ENCODE data around the gene RAVER2.
"Not testable (repeated sequence)": the region's sequence is repeated elsewhere in the genome, so short reads cannot be mapped to it uniquely, and the experiment has no call there.

Gene RAVER2, protein sequence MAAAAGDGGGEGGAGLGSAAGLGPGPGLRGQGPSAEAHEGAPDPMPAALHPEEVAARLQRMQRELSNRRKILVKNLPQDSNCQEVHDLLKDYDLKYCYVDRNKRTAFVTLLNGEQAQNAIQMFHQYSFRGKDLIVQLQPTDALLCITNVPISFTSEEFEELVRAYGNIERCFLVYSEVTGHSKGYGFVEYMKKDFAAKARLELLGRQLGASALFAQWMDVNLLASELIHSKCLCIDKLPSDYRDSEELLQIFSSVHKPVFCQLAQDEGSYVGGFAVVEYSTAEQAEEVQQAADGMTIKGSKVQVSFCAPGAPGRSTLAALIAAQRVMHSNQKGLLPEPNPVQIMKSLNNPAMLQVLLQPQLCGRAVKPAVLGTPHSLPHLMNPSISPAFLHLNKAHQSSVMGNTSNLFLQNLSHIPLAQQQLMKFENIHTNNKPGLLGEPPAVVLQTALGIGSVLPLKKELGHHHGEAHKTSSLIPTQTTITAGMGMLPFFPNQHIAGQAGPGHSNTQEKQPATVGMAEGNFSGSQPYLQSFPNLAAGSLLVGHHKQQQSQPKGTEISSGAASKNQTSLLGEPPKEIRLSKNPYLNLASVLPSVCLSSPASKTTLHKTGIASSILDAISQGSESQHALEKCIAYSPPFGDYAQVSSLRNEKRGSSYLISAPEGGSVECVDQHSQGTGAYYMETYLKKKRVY

DNA sequence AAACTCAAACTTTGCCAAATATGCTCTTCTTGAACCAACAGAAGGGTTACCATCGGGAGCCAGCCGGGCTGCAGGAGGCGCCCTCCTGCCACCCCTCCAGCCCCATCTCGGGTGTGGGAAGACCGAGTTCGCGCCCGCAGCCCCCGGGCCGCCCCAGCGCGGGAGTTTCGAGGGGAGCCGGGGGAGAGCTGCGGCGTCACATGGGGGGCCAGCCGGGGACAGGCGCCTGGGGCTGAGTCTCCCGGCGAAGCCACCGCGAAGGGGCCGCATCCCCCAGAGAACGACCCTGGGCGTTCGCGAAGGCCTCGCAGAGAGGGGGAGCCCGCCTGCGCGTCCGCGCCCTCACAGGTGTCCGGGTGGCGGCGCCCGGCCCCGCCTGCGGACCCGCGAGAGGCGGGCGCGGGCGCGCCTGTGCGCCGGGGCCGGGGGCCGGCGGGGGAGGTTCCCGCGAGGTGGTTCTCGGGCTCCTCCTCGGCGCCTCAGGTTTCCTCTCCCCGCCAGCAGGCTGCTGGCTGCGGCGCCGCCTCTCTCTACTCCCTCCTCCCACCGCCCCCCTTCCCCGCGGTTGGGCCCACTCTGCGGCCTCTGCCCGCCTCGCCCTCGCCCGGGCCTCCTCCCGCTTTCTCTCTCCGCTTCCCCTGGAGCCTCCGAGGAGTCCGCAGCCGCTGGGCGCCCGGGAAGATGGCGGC, at the start of gene RAVER2:
Gene RAVER2, plus strand, starts transcription at position 584 of the 689 bp plus-strand sequence. Its CDS starts 98 bp downstream, at position 682.
- TF ChIP-seq, protein P1, sequence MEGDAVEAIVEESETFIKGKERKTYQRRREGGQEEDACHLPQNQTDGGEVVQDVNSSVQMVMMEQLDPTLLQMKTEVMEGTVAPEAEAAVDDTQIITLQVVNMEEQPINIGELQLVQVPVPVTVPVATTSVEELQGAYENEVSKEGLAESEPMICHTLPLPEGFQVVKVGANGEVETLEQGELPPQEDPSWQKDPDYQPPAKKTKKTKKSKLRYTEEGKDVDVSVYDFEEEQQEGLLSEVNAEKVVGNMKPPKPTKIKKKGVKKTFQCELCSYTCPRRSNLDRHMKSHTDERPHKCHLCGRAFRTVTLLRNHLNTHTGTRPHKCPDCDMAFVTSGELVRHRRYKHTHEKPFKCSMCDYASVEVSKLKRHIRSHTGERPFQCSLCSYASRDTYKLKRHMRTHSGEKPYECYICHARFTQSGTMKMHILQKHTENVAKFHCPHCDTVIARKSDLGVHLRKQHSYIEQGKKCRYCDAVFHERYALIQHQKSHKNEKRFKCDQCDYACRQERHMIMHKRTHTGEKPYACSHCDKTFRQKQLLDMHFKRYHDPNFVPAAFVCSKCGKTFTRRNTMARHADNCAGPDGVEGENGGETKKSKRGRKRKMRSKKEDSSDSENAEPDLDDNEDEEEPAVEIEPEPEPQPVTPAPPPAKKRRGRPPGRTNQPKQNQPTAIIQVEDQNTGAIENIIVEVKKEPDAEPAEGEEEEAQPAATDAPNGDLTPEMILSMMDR (IDR thresholded peaks at IDR 0.05; ENCODE audit: low read depth, low read length), result peak; percentile 54
- DNase-seq (ENCODE audit: extremely low read depth, low read depth), result peak; percentile 12

DNA sequence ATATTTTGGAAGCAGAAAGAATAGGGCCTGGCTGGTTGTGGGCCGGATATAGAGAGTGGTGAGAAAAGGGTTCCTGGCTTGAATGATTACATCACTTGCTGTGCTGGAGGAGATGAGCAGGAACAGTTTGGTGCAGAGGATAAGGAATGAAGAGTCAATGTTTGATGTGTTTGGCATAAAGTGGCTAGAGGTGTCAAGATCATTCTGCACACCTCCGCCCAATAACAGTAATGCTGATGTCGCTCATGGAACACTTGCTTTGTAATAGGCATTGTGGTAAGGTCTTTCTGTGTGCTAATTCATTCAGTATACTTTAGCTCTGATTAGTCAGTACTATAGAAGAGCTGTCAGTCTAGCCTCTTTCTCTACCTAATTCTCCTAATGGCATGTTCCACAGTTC, 48.0 kb upstream of the RAVER2 start:
- no peak for DNase-seq (ENCODE audit: extremely low read depth, low read depth)
- TF ChIP-seq, protein P1 (IDR thresholded peaks at IDR 0.05; ENCODE audit: low read depth, low read length), result no peak

DNA sequence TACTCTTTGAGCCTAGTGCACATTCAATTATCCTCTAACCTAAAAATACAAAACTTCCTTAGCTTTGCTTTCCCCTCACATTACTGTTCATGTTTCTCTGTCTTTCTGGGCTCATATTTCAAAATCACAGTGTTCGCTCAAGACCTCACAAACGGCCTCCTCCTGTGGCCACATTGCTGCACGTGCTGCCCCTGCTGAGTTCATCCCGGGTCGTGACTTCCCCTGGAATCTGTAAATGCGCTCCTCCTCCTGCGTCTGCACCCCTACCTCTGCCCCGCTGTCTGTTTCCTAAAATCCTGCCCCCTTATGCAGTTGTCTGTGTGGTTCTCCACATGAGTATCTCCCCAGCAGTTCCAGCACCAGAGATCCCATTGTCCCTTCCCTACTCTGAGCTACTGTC, 45.5 kb upstream of the RAVER2 start:
- DNase-seq (ENCODE audit: extremely low read depth, low read depth), result no peak
- TF ChIP-seq, protein P1 (IDR thresholded peaks at IDR 0.05; ENCODE audit: low read depth, low read length), result no peak

DNA sequence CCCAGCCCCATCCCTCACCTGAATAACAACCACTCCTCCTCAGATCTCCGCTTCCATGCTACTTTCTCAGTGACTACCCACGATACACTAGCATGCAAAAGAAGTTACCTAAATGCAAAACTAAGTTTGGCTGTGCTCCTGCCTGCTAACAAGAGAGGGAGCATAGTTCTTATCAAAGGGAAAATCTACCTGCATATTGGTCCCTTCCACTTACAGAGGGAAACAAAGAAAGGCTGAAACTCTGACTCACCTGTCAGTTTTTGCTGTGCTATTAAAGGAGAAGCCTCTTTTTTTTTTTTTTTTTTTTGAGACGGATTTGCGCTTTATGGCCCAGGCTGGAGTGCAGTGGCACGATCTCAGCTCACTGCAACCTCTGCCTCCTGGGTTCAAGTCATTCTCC, 43.8 kb upstream of the RAVER2 start:
- TF ChIP-seq, protein P1 (IDR thresholded peaks at IDR 0.05; ENCODE audit: low read depth, low read length), result no peak
- no peak for DNase-seq (ENCODE audit: extremely low read depth, low read depth)

DNA sequence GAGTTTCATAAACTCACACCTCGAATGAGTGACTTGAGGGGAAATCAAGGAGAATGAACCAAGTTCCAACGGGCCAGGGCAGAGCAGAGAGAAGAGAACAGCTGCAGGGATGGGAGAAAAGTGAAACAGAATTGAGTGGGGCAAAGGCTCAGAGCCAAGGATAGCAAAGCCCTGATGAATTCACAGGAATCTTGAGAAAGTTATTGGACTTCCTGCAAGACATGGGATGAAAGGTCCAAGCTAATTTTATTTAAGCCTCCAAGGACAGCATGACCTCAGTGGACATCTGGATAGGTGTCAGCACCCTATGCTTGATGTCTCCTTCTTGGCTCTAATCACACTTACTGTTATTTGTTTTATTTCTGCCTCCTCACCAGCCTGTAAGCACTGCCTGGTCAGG, 43.0 kb upstream of the RAVER2 start:
- DNase-seq (ENCODE audit: extremely low read depth, low read depth), result no peak
- TF ChIP-seq, protein P1 (IDR thresholded peaks at IDR 0.05; ENCODE audit: low read depth, low read length), result no peak

DNA sequence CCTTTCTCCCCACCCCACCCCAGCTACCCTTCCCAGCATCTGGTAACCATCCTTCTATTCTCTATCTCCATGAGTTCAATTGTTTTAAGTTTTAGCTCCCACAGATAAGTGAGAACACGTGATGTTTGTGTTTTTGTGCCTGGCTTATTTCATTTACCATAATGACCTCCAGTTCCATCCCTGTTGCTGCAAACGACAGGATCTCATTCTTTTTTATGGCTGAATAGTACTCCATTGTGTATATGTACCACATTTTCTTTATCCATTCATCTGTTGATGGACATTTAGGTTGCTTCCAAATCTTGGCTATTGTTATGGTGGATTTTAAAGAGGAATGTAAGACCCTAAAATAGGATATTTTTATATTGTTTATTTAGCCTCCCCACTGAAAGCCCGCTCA, 42.2 kb upstream of the RAVER2 start:
- DNase-seq (ENCODE audit: extremely low read depth, low read depth), result not testable (repeated sequence)

DNA sequence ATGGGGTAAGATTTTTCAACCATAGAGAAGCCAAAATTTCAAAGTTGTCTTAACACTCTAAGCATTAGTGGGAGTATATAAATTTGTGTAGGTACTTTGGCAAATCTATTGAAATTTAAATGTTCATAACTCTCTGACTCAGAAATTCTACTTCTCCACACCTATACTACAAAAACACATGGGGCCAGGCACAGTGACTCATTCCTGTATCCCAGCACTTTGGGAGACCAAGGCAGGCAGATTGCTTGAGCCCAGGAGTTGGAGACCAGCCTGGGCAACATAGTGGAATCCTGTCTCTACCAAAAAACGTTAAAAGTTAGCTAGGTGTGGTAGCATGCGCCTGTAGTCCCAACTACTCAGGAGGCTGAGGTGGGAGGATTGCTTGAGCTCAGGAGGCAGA, 41.3 kb upstream of the RAVER2 start:
- DNase-seq (ENCODE audit: extremely low read depth, low read depth), result no peak
- TF ChIP-seq, protein P1 (IDR thresholded peaks at IDR 0.05; ENCODE audit: low read depth, low read length), result no peak

All from AG09319 (cell line).